CD4-positive, alpha-beta T cell treated with Interleukin-12 subunit alpha and Interleukin-12 subunit beta, for 1 hour (primary cell): Measurements from ENCODE around the gene DNAJC19.

Experiments
- DNase-seq: peaks from one replicate; pipeline ENCODE4 v3.0.0-alpha.2; 2020

The DNAJC19 gene

GRCh38 chr3:180959691-180960090, 29.8 kb downstream of the DNAJC19 start:
- no peak for DNase-seq

- no peak for DNase-seq
Measured at GRCh38 chr3:180947761-180948390, 41.7 kb downstream of the DNAJC19 start.

DNA sequence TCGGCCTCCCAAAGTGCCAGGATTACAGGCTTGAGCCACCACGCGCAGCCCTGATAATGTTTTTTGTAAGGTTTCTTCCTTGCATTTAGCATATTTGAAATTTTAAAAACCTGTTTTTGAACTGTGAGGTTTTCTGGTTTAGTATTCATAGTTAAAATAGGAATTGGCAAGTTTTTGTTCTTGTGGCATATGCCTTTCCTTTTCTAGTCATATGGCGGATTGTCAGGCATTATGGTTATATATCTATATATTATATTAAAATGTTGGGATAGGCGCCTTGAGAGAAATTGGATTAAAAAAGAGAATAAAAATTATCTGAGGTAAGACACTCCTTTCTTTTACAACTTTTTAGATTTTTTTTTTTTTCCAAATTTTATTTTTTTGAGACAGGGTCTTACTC, 48.7 kb downstream of the DNAJC19 start:
- DNase-seq, result no peak

GRCh38 chr3:180934638-180935037, 54.9 kb downstream of the DNAJC19 start:
- no peak for DNase-seq
